CD4-positive, alpha-beta T cell treated with Interleukin-17A for 4 hours (primary cell): Measurements from ENCODE around the gene CDKAL1.
"Not testable (repeated sequence)": the region's sequence is repeated elsewhere in the genome, so short reads cannot be mapped to it uniquely, and the experiment has no call there.

ENCODE experiments used
- DNase-seq: peaks from one replicate; pipeline ENCODE4 v3.0.0-alpha.2; 2020; ENCODE audit warnings: mixed read lengths

CDKAL1 gene

GRCh38 chr6:21159465-21159864, 625.2 kb downstream of the CDKAL1 start:
- DNase-seq: no peak

- DNase-seq: no peak
These were observed 627.5 kb downstream of the CDKAL1 start for GRCh38 chr6:21161707-21162106.

- DNase-seq: no peak
These were observed 629.0 kb downstream of the CDKAL1 start for GRCh38 chr6:21163110-21163837.

- DNase-seq: no peak
These were observed 629.6 kb downstream of the CDKAL1 start for GRCh38 chr6:21163838-21164180.

GRCh38 chr6:21164768-21165326, 630.6 kb downstream of the CDKAL1 start:
- DNase-seq: no peak

- DNase-seq: no peak
These were observed 632.5 kb downstream of the CDKAL1 start for GRCh38 chr6:21166754-21167153.

- DNase-seq: no peak
These were observed 633.5 kb downstream of the CDKAL1 start for GRCh38 chr6:21167790-21168189.

GRCh38 chr6:21171801-21172200, 637.5 kb downstream of the CDKAL1 start:
- DNase-seq: no peak

GRCh38 chr6:21173031-21173430, 638.8 kb downstream of the CDKAL1 start:
- no peak for DNase-seq

- DNase-seq: no peak
These were observed 639.4 kb downstream of the CDKAL1 start for GRCh38 chr6:21173678-21174077.

GRCh38 chr6:21176197-21176596, 641.9 kb downstream of the CDKAL1 start:
- no peak for DNase-seq

- no peak for DNase-seq
These were observed 645.9 kb downstream of the CDKAL1 start for GRCh38 chr6:21180155-21180554.

- DNase-seq: no peak
These were observed 646.6 kb downstream of the CDKAL1 start for GRCh38 chr6:21180800-21181337.

GRCh38 chr6:21181866-21182265, 647.6 kb downstream of the CDKAL1 start:
- no peak for DNase-seq

- DNase-seq: no peak
These were observed 648.3 kb downstream of the CDKAL1 start for GRCh38 chr6:21182589-21182988.

GRCh38 chr6:21185861-21186478, 651.7 kb downstream of the CDKAL1 start:
- no peak for DNase-seq

GRCh38 chr6:21186479-21187055, 652.3 kb downstream of the CDKAL1 start:
- no peak for DNase-seq

- no peak for DNase-seq
These were observed 653.2 kb downstream of the CDKAL1 start for GRCh38 chr6:21187485-21187884.

- DNase-seq: no peak
These were observed 654.4 kb downstream of the CDKAL1 start for GRCh38 chr6:21188505-21189223.

GRCh38 chr6:21189759-21190158, 655.5 kb downstream of the CDKAL1 start:
- no peak for DNase-seq

- no peak for DNase-seq
These were observed 656.4 kb downstream of the CDKAL1 start for GRCh38 chr6:21190701-21191100.

- DNase-seq: no peak
These were observed 659.7 kb downstream of the CDKAL1 start for GRCh38 chr6:21193790-21194475.

GRCh38 chr6:21195301-21195700, 661.0 kb downstream of the CDKAL1 start:
- not testable (repeated sequence) for DNase-seq
